NCI-H1436 treated with DMSO at 0.1 percent for 48 hours (cell line): Measurements from ENCODE around the gene TMEM132E.

ENCODE experiments used
- DNase-seq: peaks from one replicate; lab custom pipeline; 2025; lab: John Stamatoyannopoulos, UW

The TMEM132E gene

GRCh38 chr17:34568953-34569352 lies 10.4 kb upstream of the TMEM132E start:
- no peak for DNase-seq

- no peak for DNase-seq
Observed at GRCh38 chr17:34569591-34569990, 9.8 kb upstream of the TMEM132E start.

- DNase-seq: no peak
Observed at GRCh38 chr17:34570506-34570905, 8.9 kb upstream of the TMEM132E start.

GRCh38 chr17:34571428-34572130 lies 7.8 kb upstream of the TMEM132E start:
- no peak for DNase-seq

- no peak for DNase-seq
Observed at GRCh38 chr17:34572483-34572882, 6.9 kb upstream of the TMEM132E start.

- no peak for DNase-seq
Observed at GRCh38 chr17:34575182-34575581, 4.2 kb upstream of the TMEM132E start.

- DNase-seq: no peak
Observed at GRCh38 chr17:34578016-34578415, 1.4 kb upstream of the TMEM132E start.

GRCh38 chr17:34578656-34579016 lies 746 bp upstream of the TMEM132E start:
- no peak for DNase-seq

- no peak for DNase-seq
Observed at GRCh38 chr17:34579979-34580684, 750 bp downstream of the TMEM132E start.

GRCh38 chr17:34580685-34581445 lies 1.5 kb downstream of the TMEM132E start:
- no peak for DNase-seq

GRCh38 chr17:34581446-34582184 lies 2.2 kb downstream of the TMEM132E start:
- no peak for DNase-seq

- DNase-seq: no peak
Observed at GRCh38 chr17:34582185-34582900, 3.0 kb downstream of the TMEM132E start.

- DNase-seq: no peak
Observed at GRCh38 chr17:34582901-34583245, 3.5 kb downstream of the TMEM132E start.

GRCh38 chr17:34584805-34585416 lies 5.5 kb downstream of the TMEM132E start:
- peak; percentile 24 for DNase-seq

GRCh38 chr17:34586346-34586846 lies 7.0 kb downstream of the TMEM132E start:
- DNase-seq: no peak

- DNase-seq: no peak
Observed at GRCh38 chr17:34588266-34588665, 8.9 kb downstream of the TMEM132E start.

- DNase-seq: no peak
Observed at GRCh38 chr17:34589120-34589965, 10.0 kb downstream of the TMEM132E start.

- DNase-seq: no peak
Observed at GRCh38 chr17:34592002-34592401, 12.6 kb downstream of the TMEM132E start.

- no peak for DNase-seq
Observed at GRCh38 chr17:34596920-34597319, 17.5 kb downstream of the TMEM132E start.

- DNase-seq: peak; percentile 76
Observed at GRCh38 chr17:34598161-34598776, 18.9 kb downstream of the TMEM132E start.
